ENCODE measurements around the gene DYNLL1. TPM values are rescaled to one million over a fixed set of nuclear protein-coding genes. Genes with fewer than 3 reads are reported as not detected.

DYNLL1 gene
- total and polyA plus RNA-seq, 9 donors: 228 to 403 (median 358) TPM

- Histone ChIP-seq H3K4me3 (ENCODE audit: low read length) (no peak overlapping the region), H3K27me3 (ENCODE audit: control insufficient read depth, insufficient read depth, low read length) (no peaks in the 10 kb centered on the region), H3K4me1 (ENCODE audit: control insufficient read depth, insufficient read depth, low read length) (peaks cover 21% of the 10 kb centered on the region), H3K9me3 (replicated peaks; ENCODE audit: control insufficient read depth, low read depth, low read length) (no peaks in the 10 kb centered on the region), H3K36me3 (ENCODE audit: control insufficient read depth, insufficient read depth, low read length) (peaks cover 28% of the 10 kb centered on the region), H3K27ac (ENCODE audit: low read length) (no peak overlapping the region)
- no peak for DNase-seq
- WGBS (ENCODE audit: insufficient coverage): no CpG with 5 or more reads among the region's 5 CpGs
Measured at GRCh38 chr12:120542166-120542565, 46.3 kb downstream of the DYNLL1 start.

DNA sequence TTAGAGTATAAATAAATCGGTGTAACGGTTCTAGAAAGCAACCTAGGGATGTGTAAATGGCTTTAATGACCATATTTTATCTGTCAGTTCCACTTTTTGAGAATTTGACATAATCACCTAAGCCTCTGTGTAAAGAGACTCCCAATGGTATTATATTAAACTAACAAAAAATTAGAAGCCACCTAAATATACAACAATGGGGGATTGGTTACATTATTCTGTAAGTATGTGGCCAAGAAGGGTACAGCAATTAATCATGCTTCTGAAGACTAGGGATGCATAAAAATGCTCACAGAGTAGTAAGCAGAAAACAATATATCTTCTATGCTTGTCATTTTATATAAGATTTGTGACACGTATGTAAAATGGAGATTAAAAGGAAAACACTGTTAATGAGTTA, 48.8 kb downstream of the DYNLL1 start:
- Histone ChIP-seq H3K4me1 (ENCODE audit: control insufficient read depth, insufficient read depth, low read length) (peaks cover 7% of the 10 kb centered on the region), H3K27me3 (ENCODE audit: control insufficient read depth, insufficient read depth, low read length) (no peaks in the 10 kb centered on the region), H3K27ac (ENCODE audit: low read length) (no peak overlapping the region), H3K36me3 (ENCODE audit: control insufficient read depth, insufficient read depth, low read length) (peaks cover 39% of the 10 kb centered on the region), H3K9me3 (replicated peaks; ENCODE audit: control insufficient read depth, low read depth, low read length) (no peaks in the 10 kb centered on the region), H3K4me3 (ENCODE audit: low read length) (no peak overlapping the region)
- no peak for DNase-seq
- WGBS (ENCODE audit: insufficient coverage): no CpG with 5 or more reads among the region's 3 CpGs

- peaks cover 41% of the 10 kb centered on the region for H3K36me3 ChIP-seq (ENCODE audit: control insufficient read depth, insufficient read depth, low read length)
- H3K4me1 ChIP-seq (ENCODE audit: control insufficient read depth, insufficient read depth, low read length): peaks cover 2% of the 10 kb centered on the region
- no peak for DNase-seq
- no peak overlapping the region for H3K27ac ChIP-seq (ENCODE audit: low read length)
- no peaks in the 10 kb centered on the region for H3K27me3 ChIP-seq (ENCODE audit: control insufficient read depth, insufficient read depth, low read length)
- WGBS (ENCODE audit: insufficient coverage): 80% methylated on average over 1 of the region's 3 CpGs
- H3K9me3 ChIP-seq (replicated peaks; ENCODE audit: control insufficient read depth, low read depth, low read length): no peaks in the 10 kb centered on the region
- no peak overlapping the region for H3K4me3 ChIP-seq (ENCODE audit: low read length)
Measured at GRCh38 chr12:120546050-120546386, 50.1 kb downstream of the DYNLL1 start.

Other genes with a start within 250 kb of the DYNLL1 start
- gene PXN, start 230.4 kb upstream of the DYNLL1 start, total RNA-seq: 33.2 TPM
- 100 to 1,000 TPM in 7 of 8 donors, 10 to 100 TPM in 1; 90.8 to 170 (median 129) TPM for gene PXN, start 230.4 kb upstream of the DYNLL1 start, polyA plus RNA-seq (ENCODE audit: insufficient read depth in 1 of 8, insufficient read length in 8 of 8, low replicate concordance in 1 of 8)
- gene RNU4-2, start 204.2 kb upstream of the DYNLL1 start, total RNA-seq: 2,159 TPM
- 1 to 10 TPM in 1 of 8 donors, not detected in 7; 2.6 TPM for gene RNU4-2, start 204.2 kb upstream of the DYNLL1 start, polyA plus RNA-seq (ENCODE audit: insufficient read depth in 1 of 8, insufficient read length in 8 of 8, low replicate concordance in 1 of 8)
- gene RNU4-1, start 202.9 kb upstream of the DYNLL1 start, total RNA-seq: 636 TPM
- not detected for gene RNU4-1, start 202.9 kb upstream of the DYNLL1 start, polyA plus RNA-seq (ENCODE audit: insufficient read depth in 1 of 8, insufficient read length in 8 of 8, low replicate concordance in 1 of 8)
- gene SIRT4, start 193.8 kb upstream of the DYNLL1 start, total RNA-seq: 6.3 TPM
- gene SIRT4, start 193.8 kb upstream of the DYNLL1 start, polyA plus RNA-seq (ENCODE audit: insufficient read depth in 1 of 8, insufficient read length in 8 of 8, low replicate concordance in 1 of 8): 1 to 10 TPM; 3.4 to 4.8 (median 4.3) TPM
- gene PLA2G1B, start 168.3 kb upstream of the DYNLL1 start, total RNA-seq: 0.75 TPM
- gene PLA2G1B, start 168.3 kb upstream of the DYNLL1 start, polyA plus RNA-seq (ENCODE audit: insufficient read depth in 1 of 8, insufficient read length in 8 of 8, low replicate concordance in 1 of 8): under 1 TPM in 1 of 8 donors, not detected in 7; 0.36 TPM
- gene MSI1, start 126.9 kb upstream of the DYNLL1 start, total RNA-seq: 1.2 TPM
- 1 to 10 TPM; 3.6 to 7.3 (median 4.7) TPM for gene MSI1, start 126.9 kb upstream of the DYNLL1 start, polyA plus RNA-seq (ENCODE audit: insufficient read depth in 1 of 8, insufficient read length in 8 of 8, low replicate concordance in 1 of 8)
- 211 TPM for gene COX6A1, start 58.0 kb upstream of the DYNLL1 start, total RNA-seq
- 100 to 1,000 TPM; 105 to 149 (median 129) TPM for gene COX6A1, start 58.0 kb upstream of the DYNLL1 start, polyA plus RNA-seq (ENCODE audit: insufficient read depth in 1 of 8, insufficient read length in 8 of 8, low replicate concordance in 1 of 8)
- 26.6 TPM for gene TRIAP1, start 49.7 kb upstream of the DYNLL1 start, total RNA-seq
- 10 to 100 TPM; 30.0 to 37.7 (median 34.1) TPM for gene TRIAP1, start 49.7 kb upstream of the DYNLL1 start, polyA plus RNA-seq (ENCODE audit: insufficient read depth in 1 of 8, insufficient read length in 8 of 8, low replicate concordance in 1 of 8)
- gene GATC, start 49.7 kb upstream of the DYNLL1 start, total RNA-seq: 21.6 TPM
- gene GATC, start 49.7 kb upstream of the DYNLL1 start, polyA plus RNA-seq (ENCODE audit: insufficient read depth in 1 of 8, insufficient read length in 8 of 8, low replicate concordance in 1 of 8): 10 to 100 TPM; 12.1 to 18.8 (median 14.7) TPM
- 71.6 TPM for gene SRSF9, start 26.4 kb upstream of the DYNLL1 start, total RNA-seq
- 100 to 1,000 TPM in 5 of 8 donors, 10 to 100 TPM in 3; 82.3 to 123 (median 103) TPM for gene SRSF9, start 26.4 kb upstream of the DYNLL1 start, polyA plus RNA-seq (ENCODE audit: insufficient read depth in 1 of 8, insufficient read length in 8 of 8, low replicate concordance in 1 of 8)
- 34.5 TPM for gene COQ5, start 33.0 kb downstream of the DYNLL1 start, total RNA-seq
- gene COQ5, start 33.0 kb downstream of the DYNLL1 start, polyA plus RNA-seq (ENCODE audit: insufficient read depth in 1 of 8, insufficient read length in 8 of 8, low replicate concordance in 1 of 8): 10 to 100 TPM; 32.7 to 42.3 (median 36.9) TPM
- gene RNF10, start 38.2 kb downstream of the DYNLL1 start, total RNA-seq: 80.8 TPM
- 100 to 1,000 TPM; 151 to 203 (median 171) TPM for gene RNF10, start 38.2 kb downstream of the DYNLL1 start, polyA plus RNA-seq (ENCODE audit: insufficient read depth in 1 of 8, insufficient read length in 8 of 8, low replicate concordance in 1 of 8)
- 30.3 TPM for gene POP5, start 85.3 kb downstream of the DYNLL1 start, total RNA-seq
- 10 to 100 TPM; 22.2 to 31.4 (median 24.8) TPM for gene POP5, start 85.3 kb downstream of the DYNLL1 start, polyA plus RNA-seq (ENCODE audit: insufficient read depth in 1 of 8, insufficient read length in 8 of 8, low replicate concordance in 1 of 8)
- 2.3 TPM for gene CABP1, start 144.5 kb downstream of the DYNLL1 start, total RNA-seq
- 1 to 10 TPM; 1.2 to 2.7 (median 2.4) TPM for gene CABP1, start 144.5 kb downstream of the DYNLL1 start, polyA plus RNA-seq (ENCODE audit: insufficient read depth in 1 of 8, insufficient read length in 8 of 8, low replicate concordance in 1 of 8)
- 70.2 TPM for gene MLEC, start 191.0 kb downstream of the DYNLL1 start, total RNA-seq
- gene MLEC, start 191.0 kb downstream of the DYNLL1 start, polyA plus RNA-seq (ENCODE audit: insufficient read depth in 1 of 8, insufficient read length in 8 of 8, low replicate concordance in 1 of 8): 10 to 100 TPM; 60.5 to 98.4 (median 81.7) TPM
- 6.0 TPM for gene UNC119B, start 214.3 kb downstream of the DYNLL1 start, total RNA-seq
- gene UNC119B, start 214.3 kb downstream of the DYNLL1 start, polyA plus RNA-seq (ENCODE audit: insufficient read depth in 1 of 8, insufficient read length in 8 of 8, low replicate concordance in 1 of 8): 10 to 100 TPM; 12.6 to 21.6 (median 15.6) TPM
- 20.6 TPM for gene ACADS, start 229.7 kb downstream of the DYNLL1 start, total RNA-seq
- 10 to 100 TPM; 13.1 to 22.7 (median 18.9) TPM for gene ACADS, start 229.7 kb downstream of the DYNLL1 start, polyA plus RNA-seq (ENCODE audit: insufficient read depth in 1 of 8, insufficient read length in 8 of 8, low replicate concordance in 1 of 8)

Data from muscle of leg (tissue), 11 donors.